PC-9 (cell line): Measurements from ENCODE around the gene MECP2.

Experiments
- CTCF ChIP-seq: fragments of 200-600 bp; sonication (generic); conservative IDR thresholded peaks from 2 replicates; pipeline ENCODE4 v1.6.1; 2017; ENCODE audit warnings: mixed run types, antibody characterized with exemption, mild to moderate bottlenecking, moderate library complexity
- EZH2 ChIP-seq: fragments of 200-600 bp; sonication (generic); IDR thresholded peaks from 2 replicates; pipeline ENCODE4 v1.8.0; 2017; ENCODE audit warnings: antibody characterized with exemption, low read depth

- TF ChIP-seq CTCF (no peak), EZH2 (no peak)
Observed at GRCh38 chrX:154013001-154013421, 84.5 kb downstream of the MECP2 start.
